Measurements from ENCODE around the gene ZBP1.

ZBP1 gene

GRCh38 chr20:57658833-57659516 lies 38.7 kb upstream of the ZBP1 start:
- no peak for FAIRE-seq
- no peak for DNase-seq (ENCODE audit: low spot score)

- no peak for DNase-seq (ENCODE audit: low spot score)
- no peak for FAIRE-seq
These were observed 38.2 kb upstream of the ZBP1 start for GRCh38 chr20:57658447-57658832.

DNA sequence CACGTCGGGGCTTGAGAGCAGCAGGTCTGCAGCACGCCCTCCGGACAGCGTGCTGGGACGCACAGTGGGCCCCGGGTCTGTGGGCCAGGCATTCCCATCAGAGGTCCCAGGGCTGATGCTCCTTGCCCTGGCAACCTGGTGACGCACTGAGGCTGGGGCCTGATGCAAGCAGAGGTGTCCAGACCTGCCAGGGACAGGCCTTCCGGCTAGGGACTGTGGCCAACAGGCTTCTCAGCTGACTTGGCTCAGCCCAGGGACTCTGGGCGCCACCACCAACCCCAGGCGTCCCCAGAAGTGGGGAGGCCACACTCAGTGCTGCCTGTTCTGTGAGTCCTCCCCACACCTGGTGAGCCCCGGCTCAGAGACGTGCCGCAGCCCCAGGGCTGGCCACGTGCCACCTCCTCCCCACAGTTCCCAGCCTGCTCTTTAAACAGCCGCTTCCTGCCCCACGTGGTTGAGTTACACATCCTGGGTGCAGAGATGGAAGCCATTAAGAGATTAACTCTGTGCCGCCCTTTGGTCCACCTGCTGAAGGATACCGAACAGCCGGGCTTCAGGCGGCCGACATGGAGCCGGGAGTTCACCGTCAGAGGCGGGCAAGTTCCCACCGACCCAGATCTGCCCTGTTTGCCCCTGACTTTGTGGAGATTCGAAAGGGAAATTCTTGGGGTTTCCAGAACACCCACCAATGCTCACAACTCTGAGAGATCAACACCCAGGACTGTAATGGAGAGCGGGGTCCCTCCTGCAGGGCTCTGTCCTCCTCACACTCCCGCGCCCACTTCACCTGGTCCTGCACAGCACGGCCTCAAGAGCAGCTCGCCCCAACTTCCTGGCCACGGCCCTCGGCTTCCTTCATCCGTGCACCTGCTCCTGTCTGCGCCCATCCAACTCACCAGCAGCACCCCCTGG lies 37.6 kb upstream of the ZBP1 start:
- FAIRE-seq (no peak), DNase-seq (ENCODE audit: low spot score) (no peak)

GRCh38 chr20:57656821-57657534 lies 36.8 kb upstream of the ZBP1 start:
- DNase-seq (ENCODE audit: low spot score), result no peak
- FAIRE-seq, result no peak

GRCh38 chr20:57656252-57656820 lies 36.1 kb upstream of the ZBP1 start:
- FAIRE-seq, result no peak
- DNase-seq (ENCODE audit: low spot score), result no peak

DNA sequence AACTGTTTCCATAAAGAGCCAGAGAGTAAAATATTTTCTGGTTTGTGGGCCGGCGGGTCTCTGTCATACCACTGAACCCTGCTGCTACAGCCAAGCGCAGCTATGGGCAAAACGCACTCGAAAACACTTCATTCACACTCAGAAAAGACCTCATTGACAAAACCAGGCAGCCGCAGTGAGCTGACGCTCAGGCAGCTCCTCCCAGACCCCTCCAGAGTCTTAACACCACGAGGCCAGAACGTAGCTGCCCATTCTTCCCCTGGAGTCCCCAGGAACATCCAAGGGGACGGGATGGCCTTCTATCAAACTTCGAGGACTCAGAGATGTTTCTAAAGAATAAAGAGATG lies 35.6 kb upstream of the ZBP1 start:
- FAIRE-seq (no peak), DNase-seq (ENCODE audit: low spot score) (no peak)

- FAIRE-seq, result no peak
These were observed 35.0 kb upstream of the ZBP1 start for GRCh38 chr20:57654998-57655808.

GRCh38 chr20:57654363-57654997 lies 34.3 kb upstream of the ZBP1 start:
- peak; percentile 85 for DNase-seq (ENCODE audit: low spot score)
- FAIRE-seq, result no peak

More at GRCh38 chr20:57654998-57655808, 35.0 kb upstream of the ZBP1 start:
- DNase-seq (ENCODE audit: low spot score), result no peak

- FAIRE-seq (no peak), DNase-seq (ENCODE audit: low spot score) (no peak)
These were observed 33.7 kb upstream of the ZBP1 start for GRCh38 chr20:57653910-57654309.

DNA sequence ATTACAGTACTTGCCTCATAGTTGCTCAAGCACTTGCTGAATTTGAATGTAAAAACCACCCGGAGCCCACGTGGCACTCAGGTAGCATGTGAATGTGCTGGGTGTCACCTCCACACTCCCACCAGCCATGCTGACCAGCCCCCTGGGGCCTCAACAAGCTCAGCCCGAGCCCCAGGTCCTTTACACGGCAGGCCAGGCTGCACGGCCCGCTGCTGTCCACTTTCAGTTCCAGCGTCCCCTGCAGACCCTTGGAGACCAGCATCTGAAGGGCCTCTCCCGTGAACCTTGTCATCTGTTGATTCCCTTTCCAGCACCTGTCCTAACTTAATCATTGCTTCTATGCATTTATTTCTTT lies 33.3 kb upstream of the ZBP1 start:
- FAIRE-seq, result peak; percentile 58
- DNase-seq (ENCODE audit: low spot score), result no peak

- no peak for DNase-seq (ENCODE audit: low spot score)
- peak; percentile 30 for FAIRE-seq
These were observed 32.6 kb upstream of the ZBP1 start for GRCh38 chr20:57652606-57653545.

GRCh38 chr20:57651881-57652605 lies 31.8 kb upstream of the ZBP1 start:
- no peak for FAIRE-seq

DNA sequence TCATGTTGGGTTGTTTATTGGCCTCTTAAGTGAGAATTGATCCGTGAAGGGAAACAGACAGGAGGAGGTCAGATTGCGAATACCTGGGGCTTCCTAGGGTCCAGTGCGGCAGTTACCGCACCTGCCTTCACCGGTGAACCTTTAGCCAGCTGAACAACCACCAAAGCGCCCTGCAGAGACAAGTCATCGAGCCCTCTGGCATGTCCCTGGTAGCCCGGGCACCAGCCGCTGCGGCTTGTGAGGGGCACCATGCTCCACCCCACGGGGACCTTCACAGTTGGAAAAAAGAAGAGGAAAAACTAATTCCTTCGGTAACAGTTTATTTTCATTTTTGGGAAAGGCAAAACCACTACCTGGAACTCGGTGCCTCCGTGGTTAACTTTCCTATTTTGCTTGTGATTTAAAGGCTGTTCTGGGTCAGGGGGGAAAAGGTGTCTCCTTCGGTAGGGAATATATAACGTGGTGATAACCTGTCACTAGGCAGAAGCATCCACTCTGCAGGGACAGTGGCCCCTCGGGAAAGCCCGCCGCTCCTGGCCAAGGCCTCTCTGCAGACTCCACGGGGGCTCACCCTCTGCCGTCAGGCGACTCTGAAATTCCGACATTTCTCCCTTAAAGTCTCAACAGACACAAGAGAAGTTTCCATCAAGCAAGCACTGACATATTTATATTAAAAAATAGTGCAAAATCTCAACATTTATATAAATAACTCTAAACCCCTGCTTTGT lies 30.7 kb upstream of the ZBP1 start:
- no peak for DNase-seq (ENCODE audit: low spot score)
- no peak for FAIRE-seq

More at GRCh38 chr20:57651881-57652605, 31.8 kb upstream of the ZBP1 start:
- DNase-seq (ENCODE audit: low spot score), result no peak

DNA sequence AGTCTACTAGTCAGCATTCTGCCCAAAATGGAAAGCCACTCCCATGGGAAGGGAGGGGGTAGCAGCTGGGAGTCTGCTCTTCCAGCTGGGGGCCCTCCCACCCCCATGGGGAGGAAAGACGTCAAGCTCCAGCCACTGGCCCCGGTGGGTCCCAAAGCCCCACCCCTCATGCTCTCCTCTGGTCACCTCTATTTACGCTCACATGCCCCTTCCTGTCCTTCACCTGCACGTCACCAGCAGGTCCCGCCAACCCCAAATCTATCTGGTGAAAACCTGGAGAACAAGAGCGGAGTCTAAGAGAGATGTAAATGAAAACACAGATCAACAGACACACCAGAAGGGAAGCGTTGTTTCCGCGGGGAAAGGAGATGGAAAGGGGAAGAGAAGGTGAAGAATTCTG lies 30.0 kb upstream of the ZBP1 start:
- peak; percentile 17 for DNase-seq (ENCODE audit: low spot score)
- FAIRE-seq, result no peak

DNA sequence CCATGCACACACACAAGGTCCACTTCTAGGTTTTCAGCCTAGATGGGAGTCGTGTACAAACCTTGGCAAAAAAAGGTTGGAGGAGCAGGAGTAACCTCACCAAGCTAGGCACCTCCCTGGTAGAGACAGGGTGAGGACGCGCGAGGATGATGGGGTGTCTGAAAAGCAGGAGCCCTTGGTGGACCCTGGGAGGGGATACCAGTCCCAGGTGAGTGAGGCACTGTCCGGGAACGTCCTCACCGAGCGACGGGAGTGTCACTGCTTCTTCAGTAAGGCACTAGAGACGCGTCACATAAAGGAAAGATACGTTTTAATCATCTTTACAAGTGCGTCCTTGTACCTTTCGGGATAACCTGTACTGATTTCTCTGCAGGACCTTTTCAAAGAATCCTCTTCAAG lies 29.4 kb upstream of the ZBP1 start:
- FAIRE-seq, result no peak
- peak; percentile 5 for DNase-seq (ENCODE audit: low spot score)

- DNase-seq (ENCODE audit: low spot score) (peak; percentile 8), FAIRE-seq (peak; percentile 72)
These were observed 28.8 kb upstream of the ZBP1 start for GRCh38 chr20:57648878-57649616.
